DOHH2 (cell line): ENCODE data around the gene DOCK1.

Source experiments
- EZH2phosphoT487 ChIP-seq: fragments of 200-600 bp; sonication (generic); IDR thresholded peaks from 2 replicates; pipeline ENCODE4 v1.6.1; 2017; ENCODE audit warnings: borderline replicate concordance, mild to moderate bottlenecking, antibody characterized with exemption, low read length, moderate library complexity, mixed read lengths
- TF ChIP-seq, protein P1 (sequence below): fragments of 200-600 bp; sonication (generic); IDR thresholded peaks from one replicate; pipeline ENCODE4 v1.5.1; 2014; ENCODE audit warnings: antibody characterized with exemption, mild to moderate bottlenecking, low read depth, low read length; ENCODE audit not compliant: poor library complexity, severe bottlenecking

DNA sequence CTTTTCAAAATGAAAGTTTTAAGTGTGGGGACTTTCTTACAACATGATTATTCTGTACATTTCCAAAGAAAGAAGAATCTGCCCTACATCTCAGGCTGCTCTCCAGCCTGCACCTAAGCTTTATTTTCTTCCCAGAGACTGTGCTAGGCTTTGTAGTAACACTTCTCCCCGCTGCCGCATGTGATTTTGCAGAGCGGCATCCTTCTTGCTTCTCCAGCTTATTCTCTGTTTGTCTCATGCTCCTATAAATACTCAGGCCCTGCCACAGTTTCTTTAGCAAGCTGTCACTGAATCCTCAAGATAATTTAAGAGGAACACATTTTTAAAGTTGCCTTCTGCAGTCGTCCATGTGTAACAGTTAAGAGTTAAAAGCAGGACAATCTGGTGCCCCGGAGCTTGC lies 237.6 kb downstream of the DOCK1 start:
- TF ChIP-seq, protein P1, sequence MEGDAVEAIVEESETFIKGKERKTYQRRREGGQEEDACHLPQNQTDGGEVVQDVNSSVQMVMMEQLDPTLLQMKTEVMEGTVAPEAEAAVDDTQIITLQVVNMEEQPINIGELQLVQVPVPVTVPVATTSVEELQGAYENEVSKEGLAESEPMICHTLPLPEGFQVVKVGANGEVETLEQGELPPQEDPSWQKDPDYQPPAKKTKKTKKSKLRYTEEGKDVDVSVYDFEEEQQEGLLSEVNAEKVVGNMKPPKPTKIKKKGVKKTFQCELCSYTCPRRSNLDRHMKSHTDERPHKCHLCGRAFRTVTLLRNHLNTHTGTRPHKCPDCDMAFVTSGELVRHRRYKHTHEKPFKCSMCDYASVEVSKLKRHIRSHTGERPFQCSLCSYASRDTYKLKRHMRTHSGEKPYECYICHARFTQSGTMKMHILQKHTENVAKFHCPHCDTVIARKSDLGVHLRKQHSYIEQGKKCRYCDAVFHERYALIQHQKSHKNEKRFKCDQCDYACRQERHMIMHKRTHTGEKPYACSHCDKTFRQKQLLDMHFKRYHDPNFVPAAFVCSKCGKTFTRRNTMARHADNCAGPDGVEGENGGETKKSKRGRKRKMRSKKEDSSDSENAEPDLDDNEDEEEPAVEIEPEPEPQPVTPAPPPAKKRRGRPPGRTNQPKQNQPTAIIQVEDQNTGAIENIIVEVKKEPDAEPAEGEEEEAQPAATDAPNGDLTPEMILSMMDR: no peak
- no peak for TF ChIP-seq EZH2phosphoT487
